Keratinocyte (primary cell): Measurements from ENCODE around the gene DISP2. TPM values are rescaled to one million over a fixed set of nuclear protein-coding genes. Genes with fewer than 3 reads are reported as not detected.

ENCODE experiments used
- DNase-seq: peaks from one replicate; pipeline ENCODE4 v3.0.0-alpha.2; 2011; ENCODE audit warnings: low read depth, missing footprints, low spot score
- FAIRE-seq: peaks from 2 replicates; lab custom pipeline; 2011; peaks lifted over from hg19 to GRCh38; lab: Jason Lieb, UNC
- H2AFZ ChIP-seq: 2 replicates; pipeline ENCODE4 v1.6.0; 2012; ENCODE audit warnings: low read length, control low read depth, inconsistent platforms; ENCODE audit not compliant: control insufficient read depth
- H3K27ac ChIP-seq: 2 replicates; pipeline ENCODE4 v1.5.1; 2011; ENCODE audit warnings: low read length; ENCODE audit not compliant: control insufficient read depth, insufficient read depth
- H3K27me3 ChIP-seq: 3 replicates; pipeline ENCODE4 v1.6.0; 2011; ENCODE audit warnings: low read length; ENCODE audit not compliant: control insufficient read depth, insufficient read depth; ENCODE audit errors: extremely low read depth
- H3K36me3 ChIP-seq, 2 experiments: 2 replicates in 1 of 2; 3 replicates in 1 of 2; pipeline ENCODE4 v1.5.1; 2011; ENCODE audit warnings: low read length in 2 of 2, mild to moderate bottlenecking in 1 of 2; ENCODE audit not compliant: control insufficient read depth in 2 of 2, insufficient read depth in 2 of 2; ENCODE audit errors: extremely low read depth in 1 of 2
- H3K4me1 ChIP-seq: 3 replicates; pipeline ENCODE4 v1.5.1; 2011; ENCODE audit warnings: low read length; ENCODE audit not compliant: control insufficient read depth, insufficient read depth; ENCODE audit errors: extremely low read depth
- H3K4me2 ChIP-seq: 3 replicates; pipeline ENCODE4 v1.6.0; 2011; ENCODE audit warnings: low read depth, low read length; ENCODE audit not compliant: control insufficient read depth, insufficient read depth; ENCODE audit errors: extremely low read depth
- H3K4me3 ChIP-seq, 3 experiments: fragments of 200-600 bp in 1 of 3; sonication (generic) in 1 of 3; 2 replicates in 2 of 3; 3 replicates in 1 of 3; pipeline ENCODE4 v1.5.1; 2011 to 2016; ENCODE audit warnings: low read length in 3 of 3, mild to moderate bottlenecking in 3 of 3, control low read depth in 2 of 3, inconsistent platforms in 1 of 3, low read depth in 1 of 3, mixed read lengths in 1 of 3, mixed run types in 1 of 3, moderate library complexity in 1 of 3; ENCODE audit not compliant: control insufficient read depth in 2 of 3, insufficient read depth in 2 of 3; ENCODE audit errors: extremely low read depth in 1 of 3
- H3K79me2 ChIP-seq: 2 replicates; pipeline ENCODE4 v1.6.0; 2012; ENCODE audit warnings: low read length; ENCODE audit not compliant: control insufficient read depth, insufficient read depth
- H3K9ac ChIP-seq: 3 replicates; pipeline ENCODE4 v1.6.0; 2011; ENCODE audit warnings: low read length; ENCODE audit not compliant: control insufficient read depth, insufficient read depth; ENCODE audit errors: extremely low read depth
- H3K9me1 ChIP-seq: 3 replicates; pipeline ENCODE4 v1.6.0; 2011; ENCODE audit warnings: low read length; ENCODE audit not compliant: control insufficient read depth, insufficient read depth; ENCODE audit errors: extremely low read depth
- H3K9me3 ChIP-seq: 2 replicates; pipeline ENCODE4 v1.5.1; 2012; ENCODE audit warnings: low read depth, low read length; ENCODE audit not compliant: control insufficient read depth
- H4K20me1 ChIP-seq: 3 replicates; pipeline ENCODE4 v1.6.0; 2011; ENCODE audit warnings: low read length; ENCODE audit not compliant: control insufficient read depth, insufficient read depth; ENCODE audit errors: extremely low read depth
- CTCF ChIP-seq, 3 experiments: IDR thresholded peaks in 1 of 3; conservative IDR thresholded peaks in 1 of 3; optimal IDR thresholded peaks in 1 of 3; 2 replicates in 2 of 3; 3 replicates in 1 of 3; pipeline versions ENCODE3 to v1.5.1; 2011; ENCODE audit warnings: low read length in 3 of 3, mild to moderate bottlenecking in 3 of 3, moderate library complexity in 2 of 3, control low read depth in 1 of 3, inconsistent platforms in 1 of 3; ENCODE audit not compliant: insufficient read depth in 2 of 3; ENCODE audit errors: extremely low read depth in 1 of 3
- EZH2 ChIP-seq: IDR thresholded peaks from one replicate; pipeline ENCODE4 v1.6.1; 2012; ENCODE audit warnings: inconsistent platforms, mild to moderate bottlenecking, low read length, moderate library complexity
- dilution Hi-C: fragments of 300-500 bp; cut with MboI; formaldehyde crosslinking; loops from one replicate; pipeline ENCODE4 v1.7.0; 2020; ENCODE audit warnings: low sequenced_read_pairs; ENCODE audit not compliant: extremely low pct_ligation_motif_present
- polyA plus RNA-seq, 5 experiments: library from polyadenylated mRNA; depleted of rRNA in 3 of 5; stranded (reverse) in 3 of 5; stranded (forward) in 1 of 5; unstranded in 1 of 5; fragments of >200 nt; gene quantifications; 1 replicate in 1 of 5; 2 replicates in 3 of 5; 3 replicates in 1 of 5; pipeline versions ENCODE4 v1.2.1 to v1.2.3, GENCODE V29; 2011 to 2012; ENCODE audit warnings: missing spikeins in 2 of 5, low read depth in 1 of 5, low replicate concordance in 1 of 5

DISP2 gene
- polyA plus RNA-seq, 1 donor (not counting 4 experiments of a cell fraction or from before 2014, with no cell fraction given): 0.12 TPM

DNA sequence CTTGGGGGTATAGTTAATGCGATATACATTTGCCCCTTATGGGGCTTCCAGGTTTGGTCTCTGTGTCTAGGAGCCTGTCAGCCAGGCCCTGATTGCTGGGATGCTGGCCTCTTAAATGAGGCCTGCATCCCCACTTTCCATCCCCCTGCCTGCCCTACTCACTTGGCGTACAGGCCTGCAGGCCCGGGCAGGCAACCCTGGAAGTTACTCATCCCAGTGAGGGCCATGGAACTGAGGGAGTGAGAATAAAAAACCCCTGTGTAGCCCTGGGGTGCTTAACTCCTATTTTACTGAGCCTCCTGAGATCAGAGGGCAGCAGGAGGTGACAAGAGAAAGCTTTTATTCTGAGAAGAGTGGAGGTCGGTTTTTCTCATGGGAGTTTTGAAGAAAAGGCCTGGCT is 2.0 kb downstream of the DISP2 start:
- Histone ChIP-seq H3K27me3 (no peaks in the 10 kb centered on the region), H3K27ac (no peak overlapping the region), H3K4me2 (peak overlapping the region; percentile 59), H3K9me1 (no peaks in the 10 kb centered on the region), H3K36me3 (no peaks in the 10 kb centered on the region), H3K4me3 (peak overlapping the region in 1 of 3 experiments; percentile 8), H4K20me1 (no peaks in the 10 kb centered on the region), H2AFZ (no peak overlapping the region), H3K9ac (no peak overlapping the region), H3K79me2 (no peaks in the 10 kb centered on the region), H3K9me3 (no peaks in the 10 kb centered on the region), H3K4me1 (peaks cover 37% of the 10 kb centered on the region)
- TF ChIP-seq CTCF (optimal IDR thresholded peaks at IDR 0.05 in 1 of 3, IDR thresholded peaks at IDR 0.05 in 1 of 3, conservative IDR thresholded peaks at IDR 0.05 in 1 of 3; ENCODE audit: extremely low read depth in 1 of 3, insufficient read depth in 2 of 3, low read length in 3 of 3) (no peak), EZH2 (no peak)
- FAIRE-seq (peak; percentile 85), DNase-seq (no peak)
- dilution Hi-C loops: no loop called here

DNA sequence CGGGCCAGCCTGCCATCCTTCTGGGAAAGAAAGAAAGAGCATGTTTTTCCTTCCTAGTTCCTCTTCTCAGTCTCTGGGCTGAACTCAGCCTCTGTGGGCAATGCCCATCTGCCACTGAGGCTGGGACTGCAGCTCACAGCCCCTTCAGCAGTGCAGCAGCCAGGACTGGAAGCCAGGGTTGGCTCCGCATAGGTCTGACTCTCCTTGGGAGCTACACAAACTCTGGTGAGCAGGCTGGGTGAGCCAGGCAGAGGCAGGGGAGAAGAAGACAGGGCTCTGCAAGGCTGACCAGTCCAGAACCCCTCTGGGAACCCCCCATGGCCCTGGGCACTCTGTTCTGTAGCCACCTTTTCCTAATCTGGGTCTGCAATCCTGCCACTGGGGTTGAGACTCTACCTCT is 3.6 kb downstream of the DISP2 start:
- Histone ChIP-seq H2AFZ (no peak overlapping the region), H3K79me2 (no peaks in the 10 kb centered on the region), H4K20me1 (no peaks in the 10 kb centered on the region), H3K9me1 (no peaks in the 10 kb centered on the region), H3K27ac (no peak overlapping the region), H3K9me3 (no peaks in the 10 kb centered on the region), H3K4me1 (peaks cover 40% of the 10 kb centered on the region), H3K9ac (no peak overlapping the region), H3K36me3 (no peaks in the 10 kb centered on the region), H3K4me2 (no peak overlapping the region), H3K27me3 (no peaks in the 10 kb centered on the region), H3K4me3 (no peak overlapping the region)
- FAIRE-seq (no peak), DNase-seq (no peak)
- TF ChIP-seq EZH2: no peak
- TF ChIP-seq CTCF (optimal IDR thresholded peaks at IDR 0.05 in 1 of 3, IDR thresholded peaks at IDR 0.05 in 1 of 3, conservative IDR thresholded peaks at IDR 0.05 in 1 of 3; ENCODE audit: extremely low read depth in 1 of 3, insufficient read depth in 2 of 3, low read length in 3 of 3): no peak
- dilution Hi-C loops: no loop called here
